HepG2 (cell line): ENCODE results near the gene PDS5B. TPM values are rescaled to one million over a fixed set of nuclear protein-coding genes. Genes with fewer than 3 reads are reported as not detected.

Experiments used
- ATF5 ChIP-seq: sonication (generic); formaldehyde crosslinking; IDR thresholded peaks from 2 replicates; pipeline ENCODE4 v1.4.0; 2020; ENCODE audit warnings: mild to moderate bottlenecking, low read depth, missing genetic modification reagents
- BCL3 ChIP-seq: sonication (generic); formaldehyde crosslinking; IDR thresholded peaks from 2 replicates; pipeline ENCODE4 v1.5.1; 2020; ENCODE audit warnings: mild to moderate bottlenecking, missing genetic modification reagents, moderate library complexity
- BRCA1 ChIP-seq: sonication (generic); formaldehyde crosslinking; IDR thresholded peaks from 2 replicates; pipeline ENCODE4 v1.4.0; 2020; ENCODE audit warnings: missing genetic modification reagents
- CBFB ChIP-seq: sonication (generic); formaldehyde crosslinking; IDR thresholded peaks from 2 replicates; pipeline ENCODE4 v1.4.0; 2020; ENCODE audit warnings: missing genetic modification reagents
- CHCHD3 ChIP-seq: sonication (generic); formaldehyde crosslinking; IDR thresholded peaks from 2 replicates; pipeline ENCODE4 v1.8.0; 2022; ENCODE audit warnings: mild to moderate bottlenecking, missing genetic modification reagents, moderate library complexity
- CREB3 ChIP-seq: sonication (generic); formaldehyde crosslinking; IDR thresholded peaks from 2 replicates; pipeline ENCODE4 v1.5.0; 2020; ENCODE audit warnings: missing genetic modification reagents
- EEA1 ChIP-seq: sonication (generic); formaldehyde crosslinking; IDR thresholded peaks from 2 replicates; pipeline ENCODE4 v1.5.1; 2020; ENCODE audit warnings: mild to moderate bottlenecking, missing genetic modification reagents, borderline replicate concordance
- FOXK2 ChIP-seq: fragments of 450-650 bp; IDR thresholded peaks from 2 replicates; pipeline ENCODE4 v1.6.1; 2016
- FOXO1 ChIP-seq: sonication (generic); formaldehyde crosslinking; IDR thresholded peaks from 2 replicates; pipeline ENCODE4 v1.4.0; 2020; ENCODE audit warnings: missing genetic modification reagents
- HOMEZ ChIP-seq: IDR thresholded peaks from 2 replicates; pipeline ENCODE4 v1.6.1; 2016; ENCODE audit warnings: low read depth
- KLF12 ChIP-seq: sonication (generic); formaldehyde crosslinking; IDR thresholded peaks from 2 replicates; pipeline ENCODE4 v1.4.0; 2020; ENCODE audit warnings: missing genetic modification reagents, borderline replicate concordance
- MXI1 ChIP-seq: IDR thresholded peaks from 3 replicates; pipeline ENCODE4 v1.6.1; 2012; ENCODE audit warnings: low read depth, low read length, inconsistent platforms, borderline replicate concordance
- NR3C1 ChIP-seq: sonication (generic); formaldehyde crosslinking; IDR thresholded peaks from 2 replicates; pipeline ENCODE4 v1.4.0; 2020; ENCODE audit warnings: missing genetic modification reagents
- RAD21 ChIP-seq: fragments of 450-650 bp; formaldehyde crosslinking; IDR thresholded peaks from 2 replicates; pipeline ENCODE4 v1.5.0; 2020; ENCODE audit warnings: mild to moderate bottlenecking
- RELA ChIP-seq: sonication (generic); formaldehyde crosslinking; IDR thresholded peaks from 2 replicates; pipeline ENCODE4 v1.4.0; 2020; ENCODE audit warnings: missing genetic modification reagents
- SOX6 ChIP-seq, 2 experiments: fragments of 450-650 bp in 1 of 2; sonication (generic) in 1 of 2; formaldehyde crosslinking in 1 of 2; IDR thresholded peaks; 2 replicates each; pipeline versions ENCODE4 v1.4.0 to v1.6.1; 2017 to 2020; ENCODE audit warnings: antibody characterized with exemption in 1 of 2, mild to moderate bottlenecking in 1 of 2, missing genetic modification reagents in 1 of 2
- TBP ChIP-seq: sonication (generic); formaldehyde crosslinking; IDR thresholded peaks from 2 replicates; pipeline ENCODE4 v1.5.0; 2020; ENCODE audit warnings: missing genetic modification reagents
- YEATS2 ChIP-seq: sonication (generic); formaldehyde crosslinking; IDR thresholded peaks from 2 replicates; pipeline ENCODE4 v1.4.0; 2020; ENCODE audit warnings: missing genetic modification reagents, borderline replicate concordance
- ZFX ChIP-seq: sonication (generic); formaldehyde crosslinking; IDR thresholded peaks from 2 replicates; pipeline ENCODE4 v1.4.0; 2020; ENCODE audit warnings: mild to moderate bottlenecking, low read depth, missing genetic modification reagents, moderate library complexity
- ZNF260 ChIP-seq: sonication (generic); formaldehyde crosslinking; IDR thresholded peaks from 2 replicates; pipeline ENCODE4 v1.4.0; 2020; ENCODE audit warnings: missing genetic modification reagents, low read depth, mild to moderate bottlenecking, borderline replicate concordance
- ZNF367 ChIP-seq: sonication (generic); formaldehyde crosslinking; IDR thresholded peaks from 2 replicates; pipeline ENCODE4 v1.4.0; 2020; ENCODE audit warnings: missing genetic modification reagents, borderline replicate concordance
- ZNF564 ChIP-seq: sonication (generic); formaldehyde crosslinking; IDR thresholded peaks from 2 replicates; pipeline ENCODE4 v1.8.1; 2023; ENCODE audit warnings: mild to moderate bottlenecking, missing genetic modification reagents
- ZNF740 ChIP-seq: sonication (generic); formaldehyde crosslinking; IDR thresholded peaks from 2 replicates; pipeline ENCODE4 v1.4.0; 2020; ENCODE audit warnings: missing genetic modification reagents
- ZUFSP ChIP-seq: sonication (generic); formaldehyde crosslinking; IDR thresholded peaks from 2 replicates; pipeline ENCODE4 v1.9.0; 2021; ENCODE audit warnings: missing genetic modification reagents, mild to moderate bottlenecking, borderline replicate concordance
- polyA plus RNA-seq, 8 experiments: library from polyadenylated mRNA; depleted of rRNA in 3 of 8; stranded (reverse) in 7 of 8; unstranded in 1 of 8; fragments of >200 nt; fragmentation: Illumina TruSeq in 4 of 8; extraction: Trizol in 4 of 8; gene quantifications; 2 replicates each; pipeline versions ENCODE4 v1.2.1 to v1.2.3, GENCODE V29; 2011 to 2016; ENCODE audit warnings: low read depth in 4 of 8, missing spikeins in 1 of 8, mixed read lengths in 1 of 8; ENCODE audit not compliant: insufficient read depth in 1 of 8
- total RNA-seq, 5 experiments: library from RNA; depleted of rRNA; stranded (reverse); fragments of >200 nt; fragmentation: Illumina TruSeq; extraction: Trizol; gene quantifications; 2 replicates each; pipeline ENCODE4 v1.2.3, GENCODE V29; 2016; ENCODE audit warnings: low read depth in 1 of 5

The PDS5B gene
- total and polyA plus RNA-seq, 2 of the 13 experiments (the other 11 are each of a cell fraction or from before 2014, with no cell fraction given): 5.8 to 24.6 TPM

GRCh38 chr13:32587011-32587810 lies 959 bp downstream of the PDS5B start (continued):
- TF ChIP-seq ZNF260 (no peak), YEATS2 (CRISPR knock-in tag) (no peak), EEA1 (no peak), ZUFSP (no peak), ZNF367 (CRISPR knock-in tag) (no peak), CHCHD3 (CRISPR knock-in tag) (no peak), CREB3 (no peak), ZFX (CRISPR knock-in tag) (peak; percentile 17; the same call in 1 of the 2 replicates), ZNF740 (no peak), BCL3 (CRISPR knock-in tag) (peak; percentile 37; the same call in 1 of the 2 replicates), ATF5 (CRISPR knock-in tag) (no peak), ZNF564 (CRISPR knock-in tag) (no peak), HOMEZ (CRISPR knock-in tag) (no peak), KLF12 (no peak), RELA (no peak), MXI1 (no peak; the same call in 2 of the 3 replicates), RAD21 (CRISPR knock-in tag) (peak; percentile 31; the same call in 1 of the 2 replicates), NR3C1 (CRISPR knock-in tag) (no peak), TBP (CRISPR knock-in tag) (no peak), SOX6 (IDR thresholded peaks at IDR 0.05) (no peak), SOX6 (CRISPR knock-in tag; IDR thresholded peaks at IDR 0.05) (no peak), BRCA1 (CRISPR knock-in tag) (no peak), FOXO1 (no peak), CBFB (CRISPR knock-in tag) (no peak), FOXK2 (no peak)
